GM12874 (cell line): Measurements from ENCODE around the gene SMARCAL1.

Source experiments
- CTCF ChIP-seq: IDR thresholded peaks from 2 replicates; pipeline ENCODE4 v1.5.1; 2011; ENCODE audit warnings: low read depth, mild to moderate bottlenecking, control low read depth, low read length, moderate library complexity; ENCODE audit not compliant: insufficient read depth

Gene SMARCAL1

GRCh38 chr2:216473187-216473586 is 60.9 kb downstream of the SMARCAL1 start:
- TF ChIP-seq CTCF: no peak

GRCh38 chr2:216474925-216475670 is 62.8 kb downstream of the SMARCAL1 start:
- no peak for TF ChIP-seq CTCF

GRCh38 chr2:216475767-216476166 is 63.5 kb downstream of the SMARCAL1 start:
- no peak for TF ChIP-seq CTCF

GRCh38 chr2:216477283-216478035 is 65.2 kb downstream of the SMARCAL1 start:
- no peak for TF ChIP-seq CTCF

GRCh38 chr2:216478151-216478550 is 65.9 kb downstream of the SMARCAL1 start:
- TF ChIP-seq CTCF: no peak

DNA sequence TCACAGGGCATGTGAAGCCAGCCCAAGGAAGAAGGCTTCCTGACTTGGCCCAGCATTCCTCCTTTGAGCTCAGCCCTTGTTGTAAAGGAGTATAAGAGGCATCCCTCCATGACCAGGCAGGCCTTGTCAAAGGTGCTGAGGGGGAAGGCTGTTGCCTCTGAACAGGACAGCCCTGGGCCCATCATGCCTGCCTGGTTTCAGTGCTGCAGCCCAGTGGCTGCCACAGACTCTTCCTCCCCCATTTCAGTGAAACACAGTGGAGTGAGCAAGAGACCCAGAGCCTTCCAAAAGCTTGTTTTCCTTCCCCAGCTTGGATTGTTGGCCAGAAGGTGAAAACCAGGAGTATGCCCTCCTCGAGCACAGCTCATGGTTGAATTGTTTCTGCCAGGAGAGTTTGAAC is 66.5 kb downstream of the SMARCAL1 start:
- TF ChIP-seq CTCF: no peak

- no peak for TF ChIP-seq CTCF
Measured at GRCh38 chr2:216480221-216480620, 67.9 kb downstream of the SMARCAL1 start.
